Activated T-helper 1 cell treated with Interleukin-2 at 50 U/mL for 16 hours (primary cell): ENCODE measurements around the gene TRAK1.

Experiments used
- DNase-seq: peaks from one replicate; pipeline ENCODE4 v3.0.0-alpha.2; 2020; ENCODE audit warnings: low read depth

The TRAK1 gene

DNA sequence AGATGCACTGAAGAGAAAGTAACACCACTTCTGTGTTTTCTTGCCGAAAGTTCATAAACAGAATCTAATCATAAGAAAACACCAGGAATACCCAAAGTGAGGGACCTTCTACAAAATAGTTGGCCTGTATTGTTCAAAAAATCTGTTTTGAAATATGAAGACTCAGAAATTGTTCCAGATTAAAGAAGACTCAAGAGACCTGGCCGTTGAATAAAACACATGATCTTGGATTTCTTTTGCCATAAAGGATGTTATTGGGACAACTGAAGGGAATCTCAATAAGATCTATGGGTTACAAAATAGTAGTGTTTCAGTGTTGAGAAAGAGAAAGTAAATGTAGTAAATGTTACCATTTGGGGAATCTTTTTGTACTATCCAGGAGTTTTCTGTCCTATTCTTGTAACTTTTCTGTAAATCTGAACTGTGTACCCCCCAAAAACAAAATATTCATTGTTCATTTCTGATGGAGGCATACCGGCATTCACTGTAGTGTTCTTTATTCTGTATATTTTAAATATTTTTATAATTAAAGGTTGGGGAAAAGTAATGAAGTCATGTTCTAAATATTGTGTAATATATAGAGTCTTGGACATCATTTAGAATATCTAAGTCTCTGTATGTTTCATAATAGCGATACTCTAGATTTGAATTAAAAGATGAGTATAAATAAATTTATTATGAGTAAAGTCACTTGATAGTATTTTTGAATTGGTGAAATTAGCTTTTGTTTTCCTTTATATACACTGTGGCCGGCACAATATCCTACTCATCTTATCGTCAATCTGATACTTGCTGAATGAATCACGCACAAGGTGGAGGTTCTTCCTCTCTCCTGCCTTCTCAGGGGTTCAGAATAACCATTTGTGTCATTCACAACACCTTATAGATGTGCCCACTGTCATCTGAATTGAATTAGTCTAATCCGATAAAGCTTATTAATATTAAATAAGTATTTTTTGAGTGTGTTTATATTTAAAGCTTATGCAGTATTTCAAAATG, 66.7 kb downstream of the TRAK1 start:
- DNase-seq, result no peak

DNA sequence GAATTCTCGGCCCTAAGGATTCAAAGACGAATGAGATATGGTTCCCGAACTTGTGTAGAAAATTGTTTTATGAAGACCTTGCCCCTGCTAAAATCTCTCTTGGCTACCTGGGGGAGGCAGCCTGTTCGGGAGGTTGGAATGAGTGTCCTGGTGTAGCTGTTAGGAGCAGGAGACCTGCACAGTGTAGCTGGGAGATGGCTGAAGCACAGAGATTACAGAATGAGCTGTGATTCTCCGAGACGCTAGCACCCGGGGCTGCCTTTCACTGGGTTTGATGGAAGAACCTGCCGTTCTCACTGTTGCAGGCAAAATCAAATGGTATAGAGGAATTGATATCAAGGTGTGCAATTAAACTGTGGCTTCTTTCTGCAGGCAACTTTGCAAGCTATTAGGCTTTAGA, 68.0 kb downstream of the TRAK1 start:
- DNase-seq, result no peak

DNA sequence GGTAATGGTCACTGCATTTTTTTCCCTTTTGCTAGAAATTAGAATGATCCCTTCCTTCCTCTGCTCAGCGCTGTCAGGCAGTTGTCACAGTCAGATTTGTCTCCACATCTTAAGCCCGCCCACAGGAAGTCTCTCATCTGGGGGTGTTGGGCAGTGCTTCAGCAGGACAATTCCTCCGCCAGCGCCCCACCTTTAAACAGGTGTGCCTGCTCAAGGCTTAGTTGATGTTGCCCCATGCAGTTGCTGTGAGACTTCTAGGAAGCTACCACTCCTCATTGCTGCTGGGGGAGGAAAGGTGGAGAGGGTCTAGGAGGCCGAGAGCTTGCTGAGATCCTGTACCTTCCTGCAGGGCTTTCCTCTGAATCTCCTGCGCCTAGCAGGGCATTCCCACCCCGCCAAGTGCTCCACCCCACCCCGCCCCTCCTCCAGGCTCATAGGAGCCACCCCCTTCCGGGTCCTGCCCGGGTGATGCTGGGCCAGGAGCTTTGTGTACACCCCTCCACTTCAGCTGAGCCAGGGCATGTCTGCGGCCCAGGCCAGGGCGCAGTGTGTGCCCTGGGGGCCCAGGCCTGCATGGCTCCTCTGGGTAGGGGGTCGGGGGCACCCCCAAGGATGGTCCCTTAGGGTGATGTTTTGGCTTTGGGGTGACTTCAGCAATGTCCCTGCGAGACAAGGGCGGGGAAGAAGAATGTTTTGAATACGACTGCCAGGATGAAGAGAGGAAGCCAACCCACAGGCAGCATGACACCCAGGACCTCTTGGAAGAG, 68.7 kb downstream of the TRAK1 start:
- DNase-seq, result no peak

DNA sequence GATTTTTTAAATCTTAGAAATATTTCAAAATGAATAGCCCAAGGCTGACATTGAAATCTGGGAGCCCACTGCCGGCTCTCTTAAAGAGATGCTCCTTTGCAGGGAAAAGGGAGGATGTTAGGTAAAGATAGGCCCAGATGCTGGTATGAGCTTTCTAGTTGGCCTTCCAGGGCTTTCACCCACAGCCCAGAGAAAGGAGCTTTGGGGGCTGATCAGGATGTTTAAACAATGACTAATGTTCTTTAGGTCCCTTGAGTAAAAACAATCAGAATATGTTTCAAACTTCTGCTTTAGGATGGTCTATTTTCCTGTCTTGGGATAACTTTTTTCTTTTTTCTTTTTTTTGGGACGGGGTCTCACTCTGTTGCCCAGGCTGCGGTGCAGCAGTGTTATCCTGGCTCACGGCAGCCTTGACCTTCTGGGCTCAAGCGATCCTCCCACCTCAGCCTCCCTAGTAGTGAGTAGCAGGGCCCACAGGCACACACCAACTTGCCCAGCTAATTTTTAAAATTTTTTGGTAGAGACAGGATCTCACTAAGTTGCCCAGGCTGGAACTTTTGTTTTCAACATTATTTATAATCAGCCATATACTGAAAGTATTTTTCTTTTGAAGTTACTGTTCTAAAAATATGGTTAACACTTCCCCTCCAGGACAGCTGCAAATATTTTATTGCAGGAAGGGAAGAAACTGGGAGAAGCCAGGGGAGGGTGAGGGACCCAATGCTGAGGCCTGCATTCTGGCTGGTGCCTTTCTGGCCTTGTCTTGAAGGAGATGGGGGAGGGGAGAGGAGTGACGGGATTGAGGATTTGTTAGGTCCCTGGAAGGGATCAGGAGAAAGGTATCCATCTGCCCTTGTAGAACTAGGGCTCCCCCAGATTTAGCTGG, 70.1 kb downstream of the TRAK1 start:
- no peak for DNase-seq

GRCh38 chr3:42162462-42162861, 71.3 kb downstream of the TRAK1 start:
- no peak for DNase-seq

DNA sequence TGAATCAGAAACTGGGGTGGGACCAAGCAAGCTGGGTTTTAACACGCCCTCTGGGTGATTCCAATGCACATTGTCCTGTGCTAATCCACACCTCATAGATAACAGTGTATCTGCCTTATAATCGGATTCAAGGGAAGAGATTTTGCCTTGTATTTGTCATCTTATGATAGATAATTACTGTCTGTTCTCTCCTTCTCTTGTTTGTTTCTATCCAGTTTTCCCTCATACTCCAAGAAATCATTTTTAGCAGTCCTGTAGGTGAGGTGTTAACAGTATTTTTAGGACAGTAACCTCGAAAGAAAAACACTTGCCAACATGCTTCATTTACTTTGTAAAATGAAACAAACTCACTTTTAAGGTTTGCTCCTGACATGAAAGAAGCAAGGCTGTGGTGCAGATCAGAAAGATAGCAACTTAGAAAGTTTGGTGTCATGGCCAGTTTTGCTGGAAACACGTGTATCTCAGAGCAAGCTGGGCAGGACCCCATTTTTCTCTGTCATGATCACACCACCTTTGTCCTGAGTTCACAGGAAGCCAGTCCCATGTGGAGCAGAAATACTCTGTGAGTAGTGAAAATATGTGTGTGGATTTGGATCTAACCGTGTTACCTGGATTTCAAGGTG, 72.6 kb downstream of the TRAK1 start:
- DNase-seq, result no peak

DNA sequence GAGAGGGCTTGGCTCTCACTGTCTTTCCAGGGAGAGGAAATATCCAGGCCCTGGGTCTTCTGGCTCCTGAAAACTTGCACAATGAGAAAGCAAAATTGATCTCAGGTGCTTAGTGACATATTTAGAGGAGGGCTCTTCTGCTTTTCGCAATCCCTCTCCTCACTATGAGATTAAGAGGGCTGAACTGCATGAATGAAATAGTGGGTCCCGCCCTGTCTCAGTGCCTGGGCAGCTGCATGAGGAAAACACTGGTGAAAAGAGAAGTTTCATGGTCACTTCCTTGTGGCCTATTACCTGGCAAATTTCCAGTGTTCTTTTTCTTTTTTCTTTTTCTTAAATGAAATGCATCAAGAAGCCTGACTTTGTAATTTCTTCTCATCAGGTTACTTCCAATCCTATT, 73.5 kb downstream of the TRAK1 start:
- no peak for DNase-seq

GRCh38 chr3:42165211-42165610, 74.1 kb downstream of the TRAK1 start:
- no peak for DNase-seq

- no peak for DNase-seq
Observed at GRCh38 chr3:42166214-42166613, 75.1 kb downstream of the TRAK1 start.

GRCh38 chr3:42166662-42167300, 75.6 kb downstream of the TRAK1 start:
- no peak for DNase-seq

GRCh38 chr3:42169579-42170120, 78.5 kb downstream of the TRAK1 start:
- DNase-seq, result no peak

GRCh38 chr3:42172047-42172654, 81.0 kb downstream of the TRAK1 start:
- DNase-seq, result no peak

DNA sequence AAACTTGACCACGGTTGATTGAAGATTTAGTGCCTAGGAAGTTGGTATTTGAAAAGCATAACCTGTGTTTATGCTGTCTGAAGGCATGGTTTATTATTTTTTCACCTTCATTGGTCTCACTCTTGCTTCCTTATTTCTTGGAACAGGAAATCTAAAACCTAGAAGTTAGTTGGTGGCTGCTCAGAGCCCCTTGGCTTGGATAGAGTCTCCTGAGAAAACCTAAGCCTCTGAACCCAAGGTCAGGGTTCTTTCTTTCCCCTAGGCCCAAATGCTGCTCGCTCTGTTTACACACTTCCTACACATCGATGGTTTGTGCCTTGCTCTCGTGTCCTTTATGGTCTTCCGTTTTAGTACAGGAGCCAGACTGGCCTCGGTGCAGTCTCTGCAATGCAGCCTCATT, 82.2 kb downstream of the TRAK1 start:
- no peak for DNase-seq

- DNase-seq, result no peak
Observed at GRCh38 chr3:42174679-42175385, 83.7 kb downstream of the TRAK1 start.

DNA sequence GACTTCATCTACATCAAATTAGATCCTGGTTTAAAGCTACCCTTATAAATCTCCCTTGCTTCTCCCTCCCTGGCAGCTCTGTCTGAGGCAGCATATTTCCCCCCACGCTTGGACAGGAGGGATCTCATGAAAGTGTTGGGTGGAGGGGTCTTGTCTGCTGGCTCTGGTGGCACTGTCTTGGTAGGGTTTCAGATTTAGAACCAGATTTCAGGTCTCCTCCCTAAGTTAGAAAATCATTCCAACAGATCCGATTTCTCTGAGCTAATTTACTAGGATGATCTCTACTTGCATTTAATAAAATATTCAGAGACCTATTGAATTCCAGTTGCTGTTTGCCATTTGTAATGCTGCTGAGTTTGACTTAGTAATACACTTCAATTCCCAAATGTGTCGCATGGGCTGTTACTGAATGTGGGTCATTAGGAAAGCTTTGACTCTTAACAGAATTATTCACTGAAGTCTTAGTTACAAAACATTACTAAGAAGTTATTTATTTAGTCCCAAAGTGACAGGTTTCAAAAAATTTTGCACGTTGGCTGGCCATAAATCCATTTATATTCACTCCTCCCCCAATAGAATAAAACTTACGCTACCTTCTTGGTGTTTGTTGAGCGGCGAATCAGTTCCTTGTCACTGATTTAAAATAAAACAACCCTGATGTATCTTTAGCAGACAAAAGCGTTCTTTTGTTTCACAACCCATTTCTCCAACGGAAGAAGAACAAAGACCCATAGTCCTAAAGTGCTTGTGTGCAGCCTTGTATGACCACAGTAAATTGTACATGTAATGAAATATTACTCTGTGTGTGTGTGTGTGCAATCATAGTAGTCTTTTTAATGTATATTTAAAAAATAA, 84.5 kb downstream of the TRAK1 start:
- no peak for DNase-seq

GRCh38 chr3:42176242-42177034, 85.3 kb downstream of the TRAK1 start:
- DNase-seq, result no peak

GRCh38 chr3:42177068-42177800, 86.1 kb downstream of the TRAK1 start:
- no peak for DNase-seq
